HepG2 (cell line): Measurements from ENCODE around the gene NOS1. TPM values are rescaled to one million over a fixed set of nuclear protein-coding genes. Genes with fewer than 3 reads are reported as not detected.

Experiments
- ATAC-seq: fragments of 200-7000 bp; cut with Tn5 transposase; 3 replicates; pipeline ENCODE4 v1.9.1; 2020; ENCODE audit warnings: mild to moderate bottlenecking, moderate library complexity
- BruUV-seq: library from RNA; stranded (reverse); fragments of 400-500 nt; replicated peaks from 2 replicates; lab custom pipeline; 2021; lab: Mats Ljungman, UMichigan
- CTCF ChIA-PET: fragments of 300-600 bp; formaldehyde crosslinking; extraction: SDS; loops from one replicate; lab custom pipeline; 2021; ENCODE audit warnings: low total read pairs, inconsistent platforms, low intra/inter-chr PET ratio; lab: Yijun Ruan, JAX
- POLR2A ChIA-PET: fragments of 350-600 bp; sonication (Branson Sonifier 250); formaldehyde crosslinking; loops from one replicate; lab custom pipeline; 2020; ENCODE audit warnings: antibody characterized with exemption, inconsistent platforms; lab: Yijun Ruan, JAX
- DNase-seq: peaks from one replicate; pipeline ENCODE4 v3.0.0-alpha.2; 2015; ENCODE audit warnings: low spot score
- FAIRE-seq: peaks from 3 replicates; lab custom pipeline; 2011; peaks lifted over from hg19 to GRCh38; lab: Jason Lieb, UNC
- H2AFZ ChIP-seq: one replicate; pipeline ENCODE4 v1.6.1; 2011; ENCODE audit warnings: low read length, inconsistent platforms
- H3K27ac ChIP-seq: fragments of 300-600 bp; 3 replicates; pipeline ENCODE4 v1.8.0; 2011; ENCODE audit warnings: mixed run types, mild to moderate bottlenecking, mixed read lengths, low read length, inconsistent platforms; ENCODE audit not compliant: insufficient read depth; ENCODE audit errors: extremely low read length
- H3K27me3 ChIP-seq, 2 experiments: fragments of 200-600 bp in 1 of 2; 2 replicates in 1 of 2; 3 replicates in 1 of 2; pipeline versions ENCODE4 v1.6.0 to v1.8.0; 2011; ENCODE audit warnings: low read length in 2 of 2, mild to moderate bottlenecking in 2 of 2, moderate library complexity in 2 of 2, inconsistent platforms in 1 of 2; ENCODE audit not compliant: insufficient read depth in 2 of 2, control insufficient read depth in 1 of 2
- H3K36me3 ChIP-seq, 2 experiments: fragments of 200-600 bp in 1 of 2; replicated peaks in 1 of 2; 2 replicates in 1 of 2; 3 replicates in 1 of 2; pipeline versions ENCODE4 v1.5.1 to v1.8.0; 2011; ENCODE audit warnings: low read length in 2 of 2, inconsistent platforms in 1 of 2; ENCODE audit not compliant: insufficient read depth in 2 of 2, control insufficient read depth in 1 of 2
- H3K4me1 ChIP-seq: 2 replicates; pipeline ENCODE4 v1.5.1; 2012; ENCODE audit warnings: low read length, inconsistent platforms; ENCODE audit not compliant: insufficient read depth
- H3K4me2 ChIP-seq: 2 replicates; pipeline ENCODE4 v1.6.0; 2011; ENCODE audit warnings: low read depth, low read length, inconsistent platforms
- H3K4me3 ChIP-seq, 3 experiments: fragments of 200-600 bp in 1 of 3; sonication (generic), shearing (Covaris generic) in 1 of 3; replicated peaks in 1 of 3; 2 replicates each; pipeline ENCODE4 v1.5.1; 2011 to 2016; ENCODE audit warnings: low read length in 3 of 3, inconsistent platforms in 2 of 3, low read depth in 2 of 3, mild to moderate bottlenecking in 2 of 3, control low read depth in 1 of 3, mixed read lengths in 1 of 3; ENCODE audit not compliant: insufficient read depth in 1 of 3
- H3K79me2 ChIP-seq: one replicate; pipeline ENCODE4 v1.6.1; 2011; ENCODE audit warnings: low read length, inconsistent platforms; ENCODE audit not compliant: insufficient read depth
- H3K9ac ChIP-seq: 2 replicates; pipeline ENCODE4 v1.6.0; 2011; ENCODE audit warnings: mild to moderate bottlenecking, low read depth, low read length, inconsistent platforms; ENCODE audit not compliant: insufficient read depth
- H3K9me3 ChIP-seq: 2 replicates; pipeline ENCODE4 v1.5.1; 2012; ENCODE audit warnings: mild to moderate bottlenecking, low read length
- H4K20me1 ChIP-seq: 2 replicates; pipeline ENCODE4 v1.6.0; 2011; ENCODE audit warnings: inconsistent platforms, mild to moderate bottlenecking, low read length, moderate library complexity; ENCODE audit not compliant: insufficient read depth
- CHD4 ChIP-seq: fragments of 200-600 bp; sonication (generic); IDR thresholded peaks from 2 replicates; pipeline ENCODE4 v1.7.0; 2017; ENCODE audit warnings: mild to moderate bottlenecking, low read length, borderline replicate concordance
- FOXA3 ChIP-seq: IDR thresholded peaks from 2 replicates; pipeline ENCODE4 v1.6.1; 2016; ENCODE audit warnings: missing genetic modification reagents, missing compliant biosample characterization
- KMT2A ChIP-seq: sonication (generic); formaldehyde crosslinking; IDR thresholded peaks from 2 replicates; pipeline ENCODE4 v1.4.0; 2020; ENCODE audit warnings: missing genetic modification reagents
- ZNF329 ChIP-seq: sonication (generic); formaldehyde crosslinking; IDR thresholded peaks from 2 replicates; pipeline ENCODE4 v1.9.0; 2021; ENCODE audit warnings: low read depth, mild to moderate bottlenecking, missing genetic modification reagents
- ZNF350 ChIP-seq: sonication (generic); formaldehyde crosslinking; IDR thresholded peaks from 2 replicates; pipeline ENCODE4 v1.4.0; 2020; ENCODE audit warnings: mild to moderate bottlenecking, low read depth, missing genetic modification reagents, borderline replicate concordance
- WGBS: methylation state at CpG from one replicate; pipeline ENCODE4 v1.1.6; 2017; ENCODE audit warnings: low lambda C conversion rate; 5-methylcytosine and 5-hydroxymethylcytosine counted together
- in situ Hi-C: cut with HindIII; loops from 2 replicates; pipeline ENCODE4 v1.10.0; 2017; ENCODE audit warnings: low pct_unique_long_range_greater_than_20kb; ENCODE audit not compliant: extremely low pct_ligation_motif_present
- intact Hi-C: fragments of 100-400 bp; cut with micrococcal nuclease; formaldehyde crosslinking; loops from one replicate; pipeline ENCODE4 v1.10.0; 2022; ENCODE audit not compliant: unreplicated experiment
- polyA plus RNA-seq, 8 experiments: library from polyadenylated mRNA; depleted of rRNA in 3 of 8; stranded (reverse) in 7 of 8; unstranded in 1 of 8; fragments of >200 nt; fragmentation: Illumina TruSeq in 4 of 8; extraction: Trizol in 4 of 8; gene quantifications; 2 replicates each; pipeline versions ENCODE4 v1.2.1 to v1.2.3, GENCODE V29; 2011 to 2016; ENCODE audit warnings: low read depth in 4 of 8, missing spikeins in 1 of 8, mixed read lengths in 1 of 8; ENCODE audit not compliant: insufficient read depth in 1 of 8
- total RNA-seq, 5 experiments: library from RNA; depleted of rRNA; stranded (reverse); fragments of >200 nt; fragmentation: Illumina TruSeq; extraction: Trizol; gene quantifications; 2 replicates each; pipeline ENCODE4 v1.2.3, GENCODE V29; 2016; ENCODE audit warnings: low read depth in 1 of 5
- TF ChIP-seq, protein P1 (sequence below): IDR thresholded peaks from 2 replicates; pipeline ENCODE4 v1.6.1; 2016
- TF ChIP-seq, protein P2 (sequence below): sonication (generic); formaldehyde crosslinking; IDR thresholded peaks from 2 replicates; pipeline ENCODE4 v1.4.0; 2020; ENCODE audit warnings: missing genetic modification reagents, borderline replicate concordance

The NOS1 gene
- total and polyA plus RNA-seq, 2 of the 13 experiments (the other 11 are each of a cell fraction or from before 2014, with no cell fraction given): not detected

DNA sequence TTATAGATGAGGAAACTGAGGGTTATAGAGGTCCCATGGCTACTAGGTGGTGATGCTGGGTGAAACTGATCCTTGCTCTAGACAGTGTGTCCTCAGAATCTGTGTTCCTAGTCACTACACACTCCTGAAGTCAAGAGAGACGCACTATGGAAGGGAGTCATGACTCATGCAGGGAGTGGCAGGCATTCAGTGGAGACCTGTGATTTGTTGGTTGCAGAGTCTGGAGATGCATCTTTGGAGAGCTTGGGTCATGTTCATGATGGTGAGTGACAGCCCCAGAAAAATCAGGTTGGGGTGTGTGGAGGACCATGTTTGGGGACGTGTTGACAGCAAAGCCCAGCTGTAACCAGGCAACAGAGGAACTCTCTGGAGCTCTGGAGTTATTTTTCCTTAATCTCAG lies 133.2 kb downstream of the NOS1 start (continued):
- TF ChIP-seq ZNF329: no peak
- TF ChIP-seq, protein P1, sequence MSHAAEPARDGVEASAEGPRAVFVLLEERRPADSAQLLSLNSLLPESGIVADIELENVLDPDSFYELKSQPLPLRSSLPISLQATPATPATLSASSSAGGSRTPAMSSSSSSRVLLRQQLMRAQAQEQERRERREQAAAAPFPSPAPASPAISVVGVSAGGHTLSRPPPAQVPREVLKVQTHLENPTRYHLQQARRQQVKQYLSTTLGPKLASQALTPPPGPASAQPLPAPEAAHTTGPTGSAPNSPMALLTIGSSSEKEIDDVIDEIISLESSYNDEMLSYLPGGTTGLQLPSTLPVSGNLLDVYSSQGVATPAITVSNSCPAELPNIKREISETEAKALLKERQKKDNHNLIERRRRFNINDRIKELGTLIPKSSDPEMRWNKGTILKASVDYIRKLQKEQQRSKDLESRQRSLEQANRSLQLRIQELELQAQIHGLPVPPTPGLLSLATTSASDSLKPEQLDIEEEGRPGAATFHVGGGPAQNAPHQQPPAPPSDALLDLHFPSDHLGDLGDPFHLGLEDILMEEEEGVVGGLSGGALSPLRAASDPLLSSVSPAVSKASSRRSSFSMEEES (CRISPR knock-in tag): no peak

DNA sequence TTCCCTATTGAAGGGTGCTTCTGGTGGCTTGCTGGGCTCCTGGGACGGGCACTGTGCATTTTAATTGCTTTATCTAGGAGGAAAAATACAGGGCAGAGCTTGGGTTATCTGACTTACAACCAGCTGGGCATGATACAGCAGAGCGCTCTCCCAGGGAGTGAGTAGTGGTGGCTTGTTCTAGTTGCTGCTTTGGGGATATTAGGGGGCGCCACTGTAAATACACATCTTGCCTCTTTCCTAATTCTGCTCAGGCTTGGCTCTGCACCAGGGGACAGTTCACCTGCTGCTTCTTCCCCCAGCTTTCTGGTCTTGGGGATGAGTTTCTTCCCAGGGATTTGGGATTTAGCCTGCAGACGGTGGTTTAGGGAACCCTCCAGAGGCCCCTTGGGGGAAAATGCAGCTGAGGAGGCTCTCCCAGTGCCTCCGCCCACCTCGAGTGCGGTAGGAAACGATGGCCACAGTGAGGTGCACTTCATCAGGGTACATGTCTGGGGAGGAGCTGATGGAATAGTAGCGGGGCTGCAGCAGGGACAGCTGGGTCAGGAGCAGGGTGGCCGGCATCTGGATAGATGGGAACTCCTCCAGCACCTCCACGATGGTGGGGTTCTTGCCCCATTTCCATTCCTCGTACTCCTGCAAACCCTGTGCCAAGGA lies 134.3 kb downstream of the NOS1 start:
- no peak for TF ChIP-seq CHD4
- TF ChIP-seq ZNF350 (CRISPR knock-in tag): no peak
- no peak for TF ChIP-seq KMT2A
- TF ChIP-seq FOXA3: no peak
- TF ChIP-seq, protein P2, sequence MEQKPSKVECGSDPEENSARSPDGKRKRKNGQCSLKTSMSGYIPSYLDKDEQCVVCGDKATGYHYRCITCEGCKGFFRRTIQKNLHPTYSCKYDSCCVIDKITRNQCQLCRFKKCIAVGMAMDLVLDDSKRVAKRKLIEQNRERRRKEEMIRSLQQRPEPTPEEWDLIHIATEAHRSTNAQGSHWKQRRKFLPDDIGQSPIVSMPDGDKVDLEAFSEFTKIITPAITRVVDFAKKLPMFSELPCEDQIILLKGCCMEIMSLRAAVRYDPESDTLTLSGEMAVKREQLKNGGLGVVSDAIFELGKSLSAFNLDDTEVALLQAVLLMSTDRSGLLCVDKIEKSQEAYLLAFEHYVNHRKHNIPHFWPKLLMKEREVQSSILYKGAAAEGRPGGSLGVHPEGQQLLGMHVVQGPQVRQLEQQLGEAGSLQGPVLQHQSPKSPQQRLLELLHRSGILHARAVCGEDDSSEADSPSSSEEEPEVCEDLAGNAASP (CRISPR knock-in tag): no peak
- H3K79me2 ChIP-seq: no peaks in the 10 kb centered on the region
- BruUV-seq: no TSS peak
- no peak overlapping the region for H3K4me3 ChIP-seq
- ChIA-PET CTCF (no interaction called here), POLR2A (no interaction called here)
- DNase-seq (no peak), FAIRE-seq (no peak), ATAC-seq (no peak)
- intact Hi-C loops: no loop called here
- H2AFZ ChIP-seq: no peak overlapping the region
- H3K9ac ChIP-seq: no peak overlapping the region
- no peak overlapping the region for H3K27ac ChIP-seq
- in situ Hi-C loops: no loop called here
- no peaks in the 10 kb centered on the region for H4K20me1 ChIP-seq
- H3K9me3 ChIP-seq: no peaks in the 10 kb centered on the region
- no peaks in the 10 kb centered on the region for H3K36me3 ChIP-seq
- no peaks in the 10 kb centered on the region for H3K4me1 ChIP-seq
- no peak overlapping the region for H3K4me2 ChIP-seq
- WGBS: 9% methylated on average over 11 of the region's 12 CpGs
- peaks cover 3 to 11% of the 10 kb centered on the region in 2 experiments; a peak in 2 of 5 replicates for H3K27me3 ChIP-seq
